H9 (cell line): ENCODE measurements around the gene SIPA1L3. TPM values are rescaled to one million over a fixed set of nuclear protein-coding genes. Genes with fewer than 3 reads are reported as not detected.

Source experiments
- DNase-seq: peaks from one replicate; pipeline ENCODE4 v3.0.0-alpha.2; 2017
- H2AFZ ChIP-seq: one replicate; pipeline ENCODE4 v1.6.1; 2013; ENCODE audit warnings: mild to moderate bottlenecking, low read length, control low read depth, moderate library complexity
- H2AK5ac ChIP-seq: 2 replicates; pipeline ENCODE4 v1.6.1; 2013; ENCODE audit warnings: low read length, control low read depth, mixed read lengths; ENCODE audit not compliant: insufficient read length
- H2BK120ac ChIP-seq: one replicate; pipeline ENCODE4 v1.6.1; 2013; ENCODE audit warnings: low read depth, mild to moderate bottlenecking, low read length, control low read depth, inconsistent platforms; ENCODE audit not compliant: poor library complexity, severe bottlenecking
- H2BK12ac ChIP-seq: 2 replicates; pipeline ENCODE4 v1.6.1; 2013; ENCODE audit warnings: low read length, control low read depth, mixed read lengths, low read depth; ENCODE audit not compliant: insufficient read length
- H2BK15ac ChIP-seq: 2 replicates; pipeline ENCODE4 v1.6.1; 2013; ENCODE audit warnings: low read depth, low read length, control low read depth
- H2BK20ac ChIP-seq: one replicate; pipeline ENCODE4 v1.6.1; 2013; ENCODE audit warnings: low read depth, mild to moderate bottlenecking, low read length, control low read depth, inconsistent platforms; ENCODE audit not compliant: poor library complexity, severe bottlenecking
- H2BK5ac ChIP-seq: 2 replicates; pipeline ENCODE4 v1.6.1; 2013; ENCODE audit warnings: low read length, control low read depth, mixed read lengths; ENCODE audit not compliant: insufficient read length
- H3K14ac ChIP-seq: 2 replicates; pipeline ENCODE4 v1.6.1; 2013; ENCODE audit warnings: low read length, control low read depth; ENCODE audit not compliant: insufficient read depth
- H3K18ac ChIP-seq: 2 replicates; pipeline ENCODE4 v1.6.1; 2013; ENCODE audit warnings: low read depth, mild to moderate bottlenecking, mixed read lengths, low read length, control low read depth; ENCODE audit not compliant: insufficient read length
- H3K23ac ChIP-seq: 2 replicates; pipeline ENCODE4 v1.6.1; 2013; ENCODE audit warnings: low read length, control low read depth, mixed read lengths, low read depth; ENCODE audit not compliant: insufficient read length
- H3K23me2 ChIP-seq: 2 replicates; pipeline ENCODE4 v1.6.1; 2013; ENCODE audit warnings: low read depth, mild to moderate bottlenecking, mixed read lengths, low read length, control low read depth; ENCODE audit not compliant: insufficient read length, poor library complexity, severe bottlenecking
- H3K27ac ChIP-seq: 2 replicates; pipeline ENCODE4 v1.5.1; 2013; ENCODE audit warnings: low read length, control low read depth, mixed read lengths, low read depth; ENCODE audit not compliant: insufficient read length
- H3K27me3 ChIP-seq: 2 replicates; pipeline ENCODE4 v1.6.1; 2013; ENCODE audit warnings: low read length, control low read depth, inconsistent platforms; ENCODE audit not compliant: insufficient read depth
- H3K4ac ChIP-seq: 2 replicates; pipeline ENCODE4 v1.6.1; 2013; ENCODE audit warnings: low read depth, mild to moderate bottlenecking, control low read depth, inconsistent platforms, low read length, moderate library complexity
- H3K4me1 ChIP-seq: 2 replicates; pipeline ENCODE4 v1.6.1; 2013; ENCODE audit warnings: low read length, control low read depth, inconsistent platforms; ENCODE audit not compliant: insufficient read depth
- H3K4me2 ChIP-seq: 2 replicates; pipeline ENCODE4 v1.6.1; 2013; ENCODE audit warnings: low read length, control low read depth, mixed read lengths; ENCODE audit not compliant: insufficient read length, insufficient read depth
- H3K56ac ChIP-seq: 2 replicates; pipeline ENCODE4 v1.6.1; 2013; ENCODE audit warnings: low read depth, mild to moderate bottlenecking, mixed read lengths, low read length, control low read depth; ENCODE audit not compliant: insufficient read length
- H3K79me1 ChIP-seq: 2 replicates; pipeline ENCODE4 v1.6.1; 2013; ENCODE audit warnings: low read depth, mild to moderate bottlenecking, moderate library complexity, low read length, control low read depth, inconsistent platforms; ENCODE audit not compliant: insufficient read depth, poor library complexity, severe bottlenecking
- H3K79me2 ChIP-seq: 2 replicates; pipeline ENCODE4 v1.6.1; 2013; ENCODE audit warnings: low read length, control low read depth, inconsistent platforms; ENCODE audit not compliant: insufficient read depth
- H3K9ac ChIP-seq: 2 replicates; pipeline ENCODE4 v1.6.1; 2013; ENCODE audit warnings: low read length, control low read depth, mixed read lengths; ENCODE audit not compliant: insufficient read length; ENCODE audit errors: extremely low read depth
- H3K9me3 ChIP-seq: one replicate; pipeline ENCODE4 v1.6.1; 2013; ENCODE audit warnings: low read depth, low read length, inconsistent platforms; ENCODE audit not compliant: control insufficient read depth
- H3T11ph ChIP-seq: one replicate; pipeline ENCODE4 v1.6.1; 2013; ENCODE audit warnings: mild to moderate bottlenecking, low read length, control low read depth, inconsistent platforms
- H4K20me1 ChIP-seq: one replicate; pipeline ENCODE4 v1.6.1; 2013; ENCODE audit not compliant: control insufficient read depth, insufficient read length, insufficient read depth
- H4K5ac ChIP-seq: 2 replicates; pipeline ENCODE4 v1.6.1; 2013; ENCODE audit warnings: low read depth, mild to moderate bottlenecking, mixed read lengths, low read length, control low read depth; ENCODE audit not compliant: insufficient read length
- H4K8ac ChIP-seq: replicated peaks from 2 replicates; pipeline ENCODE4 v1.6.1; 2013; ENCODE audit warnings: low read length, control low read depth, mixed read lengths, low read depth; ENCODE audit not compliant: insufficient read length
- H4K91ac ChIP-seq: 2 replicates; pipeline ENCODE4 v1.6.1; 2013; ENCODE audit warnings: low read depth, mild to moderate bottlenecking, moderate library complexity, mixed read lengths, low read length, control low read depth; ENCODE audit not compliant: insufficient read length
- H3K27ac Mint-ChIP-seq, 3 experiments: 2 replicates in 2 of 3; 3 replicates in 1 of 3; pipeline ENCODE4 v1.8.0; 2020 to 2021; ENCODE audit warnings: mixed read lengths in 3 of 3, mild to moderate bottlenecking in 1 of 3, moderate library complexity in 1 of 3
- H3K27me3 Mint-ChIP-seq: 2 replicates; pipeline ENCODE4 v1.8.0; 2021; ENCODE audit warnings: low read depth, mild to moderate bottlenecking, moderate library complexity, mixed read lengths
- H3K36me3 Mint-ChIP-seq, 3 experiments: 2 replicates in 2 of 3; 3 replicates in 1 of 3; pipeline ENCODE4 v1.8.0; 2020 to 2021; ENCODE audit warnings: low read depth in 3 of 3, mixed read lengths in 3 of 3; ENCODE audit not compliant: insufficient read depth in 1 of 3
- H3K4me1 Mint-ChIP-seq, 2 experiments: 2 replicates each; pipeline ENCODE4 v1.8.0; 2020; ENCODE audit warnings: mixed read lengths in 2 of 2
- H3K4me3 Mint-ChIP-seq, 2 experiments: 2 replicates in 1 of 2; 3 replicates in 1 of 2; pipeline ENCODE4 v1.8.0; 2020 to 2021; ENCODE audit warnings: mild to moderate bottlenecking in 2 of 2, mixed read lengths in 2 of 2, moderate library complexity in 1 of 2
- H3K9me3 Mint-ChIP-seq, 2 experiments: 2 replicates in 1 of 2; 3 replicates in 1 of 2; pipeline ENCODE4 v1.8.0; 2020; ENCODE audit warnings: mild to moderate bottlenecking in 2 of 2, mixed read lengths in 2 of 2, moderate library complexity in 1 of 2
- WGBS: extraction: QIAGEN DNeasy Blood & Tissue Kit; methylation state at CpG from one replicate; pipeline ENCODE4 v1.1.7; 2013; ENCODE audit warnings: missing lambda C conversion rate, low lambda C conversion rate, mixed read lengths; ENCODE audit not compliant: insufficient read length; ENCODE audit errors: extremely low coverage; 5-methylcytosine and 5-hydroxymethylcytosine counted together
- total RNA-seq: library from RNA; stranded (reverse); gene quantifications from 2 replicates; pipeline ENCODE4 v1.2.1, GENCODE V29; 2021
- TF ChIP-seq, protein P1 (sequence below): fragments of 200-600 bp; sonication (generic); conservative IDR thresholded peaks from 3 replicates; pipeline ENCODE4 v1.8.0; 2021; ENCODE audit warnings: antibody characterized with exemption, mild to moderate bottlenecking

The SIPA1L3 gene
- total RNA-seq, 1 experiment from 2014 or later, result 40.1 TPM

DNA sequence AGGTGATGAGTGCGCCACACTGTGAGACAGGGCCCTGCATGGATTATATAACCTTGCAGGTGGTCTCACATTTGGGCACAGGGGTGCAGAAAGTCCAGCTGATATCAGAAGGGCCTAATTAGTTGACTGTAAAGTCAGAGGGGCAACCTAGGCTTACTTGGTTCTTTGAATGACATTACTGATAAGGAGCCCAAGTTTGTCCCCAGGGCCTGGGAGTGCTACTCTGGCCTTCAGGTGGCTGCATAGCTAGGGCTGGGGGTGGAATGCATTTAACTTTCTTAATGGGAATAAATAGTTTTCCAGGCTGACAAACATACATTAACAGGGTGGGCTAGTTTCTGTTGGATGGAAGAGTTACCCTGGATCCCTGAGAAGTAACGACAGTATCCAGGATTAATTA is 3.9 kb upstream of the SIPA1L3 start:
- Histone ChIP-seq H3K23ac (no peak overlapping the region), H2BK20ac (no peak overlapping the region), H3K4me1 (peaks cover 8% of the 10 kb centered on the region; the same call in 1 of the 2 replicates), H4K5ac (no peak overlapping the region), H2BK5ac (no peak overlapping the region), H3K79me2 (peaks cover 5% of the 10 kb centered on the region; the same call in 1 of the 2 replicates), H4K91ac (no peak overlapping the region), H3K4ac (no peak overlapping the region), H2AK5ac (no peak overlapping the region), H2BK15ac (no peak overlapping the region), H4K20me1 (no peaks in the 10 kb centered on the region), H3K79me1 (no peaks in the 10 kb centered on the region), H2AFZ (no peak overlapping the region), H3K27ac (no peak overlapping the region), H3K14ac (no peak overlapping the region), H3K27me3 (no peaks in the 10 kb centered on the region), H3K9me3 (no peaks in the 10 kb centered on the region), H3K18ac (no peak overlapping the region), H3T11ph (no peak overlapping the region), H4K8ac (no peak overlapping the region), H2BK120ac (no peak overlapping the region), H3K4me2 (no peak overlapping the region), H3K9ac (no peak overlapping the region), H3K23me2 (peaks cover 10% of the 10 kb centered on the region), H3K56ac (no peak overlapping the region), H2BK12ac (no peak overlapping the region)
- H3K27me3 Mint-ChIP-seq, result no peaks in the 10 kb centered on the region; the same call in 1 of the 2 replicates
- no peak overlapping the region for H3K4me3 Mint-ChIP-seq
- no peak for DNase-seq
- no peaks in the 10 kb centered on the region; a peak in 1 of 5 replicates for H3K9me3 Mint-ChIP-seq
- peaks cover 13 to 15% of the 10 kb centered on the region in 2 experiments for H3K4me1 Mint-ChIP-seq
- no peaks in the 10 kb centered on the region; a peak in 1 of 7 replicates for H3K36me3 Mint-ChIP-seq
- WGBS, result no CpG with 5 or more reads among the region's 2 CpGs
- TF ChIP-seq, protein P1, sequence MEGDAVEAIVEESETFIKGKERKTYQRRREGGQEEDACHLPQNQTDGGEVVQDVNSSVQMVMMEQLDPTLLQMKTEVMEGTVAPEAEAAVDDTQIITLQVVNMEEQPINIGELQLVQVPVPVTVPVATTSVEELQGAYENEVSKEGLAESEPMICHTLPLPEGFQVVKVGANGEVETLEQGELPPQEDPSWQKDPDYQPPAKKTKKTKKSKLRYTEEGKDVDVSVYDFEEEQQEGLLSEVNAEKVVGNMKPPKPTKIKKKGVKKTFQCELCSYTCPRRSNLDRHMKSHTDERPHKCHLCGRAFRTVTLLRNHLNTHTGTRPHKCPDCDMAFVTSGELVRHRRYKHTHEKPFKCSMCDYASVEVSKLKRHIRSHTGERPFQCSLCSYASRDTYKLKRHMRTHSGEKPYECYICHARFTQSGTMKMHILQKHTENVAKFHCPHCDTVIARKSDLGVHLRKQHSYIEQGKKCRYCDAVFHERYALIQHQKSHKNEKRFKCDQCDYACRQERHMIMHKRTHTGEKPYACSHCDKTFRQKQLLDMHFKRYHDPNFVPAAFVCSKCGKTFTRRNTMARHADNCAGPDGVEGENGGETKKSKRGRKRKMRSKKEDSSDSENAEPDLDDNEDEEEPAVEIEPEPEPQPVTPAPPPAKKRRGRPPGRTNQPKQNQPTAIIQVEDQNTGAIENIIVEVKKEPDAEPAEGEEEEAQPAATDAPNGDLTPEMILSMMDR, result no peak
- no peak overlapping the region; a peak in 1 of 7 replicates for H3K27ac Mint-ChIP-seq
